ENCODE measurements around the gene SEC31A.
"Not testable (repeated sequence)": the region's sequence is repeated elsewhere in the genome, so short reads cannot be mapped to it uniquely, and the experiment has no call there.

Gene SEC31A

GRCh38 chr4:82891707-82892466 lies 934 bp upstream of the SEC31A start:
- Histone ChIP-seq H3K4me1 (ENCODE audit: control insufficient read depth, insufficient read depth, low read length) (peaks cover 16% of the 10 kb centered on the region), H3K9me3 (ENCODE audit: control insufficient read depth, low read length) (no peaks in the 10 kb centered on the region), H3K4me3 (ENCODE audit: low read length) (peak overlapping the region; percentile 88), H3K9ac (ENCODE audit: low read length) (peak overlapping the region; percentile 98), H3K27me3 (ENCODE audit: control insufficient read depth, insufficient read depth, low read length) (no peaks in the 10 kb centered on the region), H3K36me3 (ENCODE audit: control insufficient read depth, insufficient read depth, low read length) (no peaks in the 10 kb centered on the region)

GRCh38 chr4:82890528-82890900 lies 439 bp downstream of the SEC31A start:
- H3K4me1 ChIP-seq (ENCODE audit: control insufficient read depth, insufficient read depth, low read length) = peaks cover 29% of the 10 kb centered on the region
- no peaks in the 10 kb centered on the region for H3K27me3 ChIP-seq (ENCODE audit: control insufficient read depth, insufficient read depth, low read length)
- H3K4me3 ChIP-seq (ENCODE audit: low read length) = peak overlapping the region; percentile 88
- H3K9ac ChIP-seq (ENCODE audit: low read length) = peak overlapping the region; percentile 98
- no peaks in the 10 kb centered on the region for H3K9me3 ChIP-seq (ENCODE audit: control insufficient read depth, low read length)
- H3K36me3 ChIP-seq (ENCODE audit: control insufficient read depth, insufficient read depth, low read length) = no peaks in the 10 kb centered on the region

GRCh38 chr4:82889287-82889686 lies 1.7 kb downstream of the SEC31A start:
- Histone ChIP-seq H3K4me1 (ENCODE audit: control insufficient read depth, insufficient read depth, low read length) (peaks cover 32% of the 10 kb centered on the region), H3K4me3 (ENCODE audit: low read length) (no peak overlapping the region), H3K36me3 (ENCODE audit: control insufficient read depth, insufficient read depth, low read length) (no peaks in the 10 kb centered on the region), H3K27me3 (ENCODE audit: control insufficient read depth, insufficient read depth, low read length) (no peaks in the 10 kb centered on the region), H3K9me3 (ENCODE audit: control insufficient read depth, low read length) (no peaks in the 10 kb centered on the region), H3K9ac (ENCODE audit: low read length) (no peak overlapping the region)

- Histone ChIP-seq H3K9me3 (ENCODE audit: control insufficient read depth, low read length) (no peaks in the 10 kb centered on the region), H3K27me3 (ENCODE audit: control insufficient read depth, insufficient read depth, low read length) (no peaks in the 10 kb centered on the region), H3K9ac (ENCODE audit: low read length) (no peak overlapping the region), H3K36me3 (ENCODE audit: control insufficient read depth, insufficient read depth, low read length) (no peaks in the 10 kb centered on the region), H3K4me1 (ENCODE audit: control insufficient read depth, insufficient read depth, low read length) (peaks cover 21% of the 10 kb centered on the region), H3K4me3 (ENCODE audit: low read length) (no peak overlapping the region)
Measured at GRCh38 chr4:82886147-82886942, 4.6 kb downstream of the SEC31A start.

- no peak overlapping the region for H3K9ac ChIP-seq (ENCODE audit: low read length)
- no peaks in the 10 kb centered on the region for H3K36me3 ChIP-seq (ENCODE audit: control insufficient read depth, insufficient read depth, low read length)
- H3K27me3 ChIP-seq (ENCODE audit: control insufficient read depth, insufficient read depth, low read length) = no peaks in the 10 kb centered on the region
- H3K4me1 ChIP-seq (ENCODE audit: control insufficient read depth, insufficient read depth, low read length) = peaks cover 21% of the 10 kb centered on the region
- no peak overlapping the region for H3K4me3 ChIP-seq (ENCODE audit: low read length)
- H3K9me3 ChIP-seq (ENCODE audit: control insufficient read depth, low read length) = no peaks in the 10 kb centered on the region
Measured at GRCh38 chr4:82885410-82885809, 5.5 kb downstream of the SEC31A start.

GRCh38 chr4:82868572-82868971 lies 22.4 kb downstream of the SEC31A start:
- Histone ChIP-seq H3K9me3 (ENCODE audit: control insufficient read depth, low read length) (no peaks in the 10 kb centered on the region), H3K27me3 (ENCODE audit: control insufficient read depth, insufficient read depth, low read length) (no peaks in the 10 kb centered on the region), H3K4me3 (ENCODE audit: low read length) (no peak overlapping the region), H3K36me3 (ENCODE audit: control insufficient read depth, insufficient read depth, low read length) (no peaks in the 10 kb centered on the region), H3K4me1 (ENCODE audit: control insufficient read depth, insufficient read depth, low read length) (no peaks in the 10 kb centered on the region), H3K9ac (ENCODE audit: low read length) (no peak overlapping the region)

- Histone ChIP-seq H3K27me3 (ENCODE audit: control insufficient read depth, insufficient read depth, low read length) (no peaks in the 10 kb centered on the region), H3K9me3 (ENCODE audit: control insufficient read depth, low read length) (no peaks in the 10 kb centered on the region), H3K36me3 (ENCODE audit: control insufficient read depth, insufficient read depth, low read length) (no peaks in the 10 kb centered on the region), H3K4me1 (ENCODE audit: control insufficient read depth, insufficient read depth, low read length) (no peaks in the 10 kb centered on the region), H3K4me3 (ENCODE audit: low read length) (no peak overlapping the region), H3K9ac (ENCODE audit: low read length) (no peak overlapping the region)
Measured at GRCh38 chr4:82866706-82867385, 24.1 kb downstream of the SEC31A start.

GRCh38 chr4:82866033-82866432 lies 24.9 kb downstream of the SEC31A start:
- not testable (repeated sequence) for H3K9ac ChIP-seq (ENCODE audit: low read length); H3K36me3 ChIP-seq (ENCODE audit: control insufficient read depth, insufficient read depth, low read length); H3K4me1 ChIP-seq (ENCODE audit: control insufficient read depth, insufficient read depth, low read length); H3K27me3 ChIP-seq (ENCODE audit: control insufficient read depth, insufficient read depth, low read length); H3K9me3 ChIP-seq (ENCODE audit: control insufficient read depth, low read length); H3K4me3 ChIP-seq (ENCODE audit: low read length)

GRCh38 chr4:82865592-82865991 lies 25.4 kb downstream of the SEC31A start:
- Histone ChIP-seq H3K36me3 (ENCODE audit: control insufficient read depth, insufficient read depth, low read length) (no peaks in the 10 kb centered on the region), H3K4me1 (ENCODE audit: control insufficient read depth, insufficient read depth, low read length) (no peaks in the 10 kb centered on the region), H3K4me3 (ENCODE audit: low read length) (no peak overlapping the region), H3K27me3 (ENCODE audit: control insufficient read depth, insufficient read depth, low read length) (no peaks in the 10 kb centered on the region), H3K9ac (ENCODE audit: low read length) (no peak overlapping the region), H3K9me3 (ENCODE audit: control insufficient read depth, low read length) (no peaks in the 10 kb centered on the region)

- no peaks in the 10 kb centered on the region for H3K36me3 ChIP-seq (ENCODE audit: control insufficient read depth, insufficient read depth, low read length)
Measured at GRCh38 chr4:82864336-82864979, 26.5 kb downstream of the SEC31A start.

GRCh38 chr4:82861529-82861928 lies 29.4 kb downstream of the SEC31A start:
- H3K9ac ChIP-seq (ENCODE audit: low read length) = no peak overlapping the region
- no peaks in the 10 kb centered on the region for H3K4me1 ChIP-seq (ENCODE audit: control insufficient read depth, insufficient read depth, low read length)
- H3K9me3 ChIP-seq (ENCODE audit: control insufficient read depth, low read length) = no peaks in the 10 kb centered on the region
- no peaks in the 10 kb centered on the region for H3K27me3 ChIP-seq (ENCODE audit: control insufficient read depth, insufficient read depth, low read length)
- no peaks in the 10 kb centered on the region for H3K36me3 ChIP-seq (ENCODE audit: control insufficient read depth, insufficient read depth, low read length)
- H3K4me3 ChIP-seq (ENCODE audit: low read length) = no peak overlapping the region

More at GRCh38 chr4:82864336-82864979, 26.5 kb downstream of the SEC31A start:
- H3K9ac ChIP-seq (ENCODE audit: low read length) = no peak overlapping the region
- no peak overlapping the region for H3K4me3 ChIP-seq (ENCODE audit: low read length)
- no peaks in the 10 kb centered on the region for H3K9me3 ChIP-seq (ENCODE audit: control insufficient read depth, low read length)
- no peaks in the 10 kb centered on the region for H3K4me1 ChIP-seq (ENCODE audit: control insufficient read depth, insufficient read depth, low read length)
- no peaks in the 10 kb centered on the region for H3K27me3 ChIP-seq (ENCODE audit: control insufficient read depth, insufficient read depth, low read length)

GRCh38 chr4:82860487-82860886 lies 30.5 kb downstream of the SEC31A start:
- H3K4me3 ChIP-seq (ENCODE audit: low read length); H3K9me3 ChIP-seq (ENCODE audit: control insufficient read depth, low read length); H3K27me3 ChIP-seq (ENCODE audit: control insufficient read depth, insufficient read depth, low read length); H3K36me3 ChIP-seq (ENCODE audit: control insufficient read depth, insufficient read depth, low read length); H3K4me1 ChIP-seq (ENCODE audit: control insufficient read depth, insufficient read depth, low read length); H3K9ac ChIP-seq (ENCODE audit: low read length): not testable (repeated sequence)

Measured in mucosa of stomach (tissue), 1 donor.